HG03196 (cell line): ENCODE results near the gene FAF1.
"Not testable (repeated sequence)": the region's sequence is repeated elsewhere in the genome, so short reads cannot be mapped to it uniquely, and the experiment has no call there.

Experiments
- ATAC-seq: cut with Tn5 transposase; IDR thresholded peaks from one replicate; pipeline ENCODE4 v1.9.1; 2021; ENCODE audit not compliant: unreplicated experiment

Gene FAF1

DNA sequence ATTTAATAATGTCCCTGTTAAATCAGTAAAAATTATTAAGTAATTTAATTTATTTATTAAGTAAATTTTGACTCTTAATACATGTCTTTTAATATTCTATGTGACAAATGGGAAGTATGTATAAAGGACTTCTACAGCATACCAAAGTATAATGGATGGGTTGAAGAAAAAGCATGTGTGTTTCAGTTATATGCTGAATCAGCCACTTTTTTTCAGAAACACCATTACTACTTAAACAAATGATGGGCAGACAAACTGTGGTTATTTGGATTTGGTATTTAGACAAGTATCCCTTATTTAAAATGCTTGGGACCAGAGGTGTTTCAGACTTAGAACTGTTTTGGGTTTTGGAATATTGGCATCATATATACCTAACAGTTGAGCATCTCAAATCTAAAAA, 360.5 kb downstream of the FAF1 start:
- ATAC-seq, result no peak

- no peak for ATAC-seq
Measured at GRCh38 chr1:50595874-50596273, 364.2 kb downstream of the FAF1 start.

DNA sequence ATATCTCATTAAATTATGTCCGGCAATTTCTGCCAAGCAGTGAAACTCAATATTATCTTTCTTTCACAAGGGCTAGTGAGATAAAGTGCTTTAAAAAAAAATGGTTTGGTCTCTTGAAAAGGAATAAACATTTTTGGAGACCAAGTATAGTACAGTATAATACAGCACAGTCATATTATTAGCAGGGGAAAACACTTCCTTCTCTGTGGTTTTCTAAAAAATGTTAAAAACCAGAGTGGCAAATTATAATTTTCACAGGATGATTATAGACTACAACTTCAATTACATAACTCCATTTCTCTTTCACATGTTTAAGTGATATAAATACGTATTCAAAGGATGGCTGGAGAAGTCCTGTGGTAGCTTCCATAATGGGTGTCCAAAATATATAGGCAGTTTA, 366.6 kb downstream of the FAF1 start:
- no peak for ATAC-seq

- ATAC-seq, result no peak
Measured at GRCh38 chr1:50591598-50591997, 368.5 kb downstream of the FAF1 start.

DNA sequence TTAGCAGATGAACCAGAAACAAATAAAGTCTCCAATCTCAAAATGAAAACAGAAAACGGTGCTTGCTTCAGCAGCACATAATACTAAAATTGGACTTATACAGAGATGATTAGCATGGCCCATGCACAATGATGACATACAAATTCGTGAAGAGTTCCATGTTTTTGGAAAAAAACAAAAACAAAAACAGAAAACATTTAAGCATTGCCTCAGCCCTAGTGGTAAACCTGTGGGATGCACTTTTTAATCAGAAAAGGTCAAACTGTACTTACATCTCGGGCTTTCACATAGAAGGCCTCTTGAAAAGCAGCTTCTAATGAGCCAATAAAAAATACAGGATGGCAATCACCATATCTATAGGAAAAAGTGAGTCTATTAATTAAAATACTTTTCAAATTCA, 377.7 kb downstream of the FAF1 start:
- no peak for ATAC-seq

- ATAC-seq, result no peak
Measured at GRCh38 chr1:50570066-50570468, 390.0 kb downstream of the FAF1 start.

- ATAC-seq, result no peak
Measured at GRCh38 chr1:50568782-50569181, 391.3 kb downstream of the FAF1 start.

DNA sequence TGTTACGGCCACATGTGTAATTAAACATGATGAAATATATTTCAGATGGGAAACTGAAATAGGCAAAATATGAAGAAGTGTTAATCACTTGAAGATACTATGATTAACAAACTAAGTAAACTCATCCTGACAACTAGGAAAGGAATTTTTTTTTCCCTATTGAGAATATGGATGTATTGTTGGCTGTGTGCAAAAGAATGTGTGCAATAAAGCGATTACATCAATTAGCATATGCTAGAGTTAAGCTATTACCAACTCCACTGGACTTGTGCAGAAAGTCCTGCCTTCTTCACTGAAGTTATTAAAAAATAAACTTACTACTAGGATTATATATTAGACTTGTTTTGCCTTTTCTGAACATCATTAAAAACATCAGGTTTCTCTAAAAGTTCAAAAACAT, 393.7 kb downstream of the FAF1 start:
- no peak for ATAC-seq

DNA sequence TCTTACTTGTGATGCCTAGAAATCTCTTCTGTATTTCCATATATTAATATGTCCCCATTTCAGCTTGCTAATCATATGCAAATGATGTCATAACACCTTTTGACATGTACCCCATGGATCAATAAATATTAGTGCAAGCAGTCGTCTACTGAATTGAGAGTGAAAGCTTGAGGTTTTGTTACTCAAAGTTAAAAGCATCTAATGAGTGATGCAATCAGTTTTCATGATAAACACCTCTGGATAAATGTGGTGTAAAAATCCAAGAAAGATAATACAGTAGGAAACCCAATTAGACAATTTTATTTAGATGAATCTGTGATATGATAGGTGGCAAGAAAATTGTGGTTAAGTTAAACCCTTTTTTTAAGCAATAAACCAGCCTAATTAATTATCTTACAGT, 395.6 kb downstream of the FAF1 start:
- ATAC-seq, result no peak

- ATAC-seq, result no peak
Measured at GRCh38 chr1:50562106-50562505, 398.0 kb downstream of the FAF1 start.

DNA sequence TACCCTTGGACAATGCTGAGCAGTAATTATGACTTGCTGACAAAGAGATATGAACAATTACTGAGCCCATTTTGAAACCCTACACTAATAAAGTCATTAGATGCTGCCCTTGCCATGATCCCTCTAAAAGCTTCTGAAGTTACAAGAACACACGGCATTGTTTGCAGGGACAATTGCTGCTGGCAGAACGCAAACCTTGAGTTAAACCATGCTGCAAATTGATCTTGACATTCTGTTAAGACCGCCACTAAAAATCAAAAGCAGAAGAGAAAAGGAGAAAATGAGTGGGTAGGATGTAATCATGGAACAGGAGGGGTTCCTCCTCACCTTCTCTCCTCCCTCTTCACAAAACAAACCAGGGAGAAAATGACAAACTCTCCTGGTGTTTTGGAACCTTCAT, 400.6 kb downstream of the FAF1 start:
- ATAC-seq, result no peak

DNA sequence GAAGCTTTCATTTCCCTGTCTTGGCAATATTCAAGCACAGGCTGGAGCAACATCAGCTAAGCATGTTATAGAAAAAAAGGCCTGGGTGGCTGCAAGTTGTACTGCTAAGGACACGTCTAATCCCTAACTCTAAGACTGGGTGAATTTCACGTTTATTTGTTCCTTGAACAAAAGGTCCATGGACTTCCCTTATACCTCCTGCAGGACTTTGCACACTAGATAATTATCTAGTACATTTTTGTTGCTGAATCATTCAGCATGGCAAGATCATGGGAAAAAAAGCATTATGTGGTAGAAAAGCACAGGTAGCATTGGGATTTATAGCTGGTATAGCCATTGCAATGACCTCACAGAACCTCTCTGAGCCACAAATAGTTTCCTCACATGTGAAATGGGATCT, 406.1 kb downstream of the FAF1 start:
- ATAC-seq, result no peak

DNA sequence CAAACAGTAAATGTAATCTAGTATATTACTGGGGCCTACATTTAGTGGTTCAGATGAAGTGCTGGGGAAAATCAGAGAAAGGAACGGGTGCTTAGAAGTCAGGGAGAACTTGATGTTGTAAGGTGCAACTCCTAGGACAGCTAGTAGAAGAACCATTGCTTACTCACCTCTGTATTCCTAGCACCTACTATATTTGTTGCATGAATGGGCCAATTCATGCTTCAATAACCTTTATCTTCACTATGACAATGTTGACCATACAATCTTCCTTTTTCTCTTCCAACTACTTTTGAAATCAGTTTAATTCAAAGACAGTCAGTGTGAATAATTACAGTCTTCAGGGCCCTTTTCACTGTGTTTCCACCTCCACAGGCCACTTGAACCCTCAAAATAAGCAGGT, 411.8 kb downstream of the FAF1 start:
- no peak for ATAC-seq

DNA sequence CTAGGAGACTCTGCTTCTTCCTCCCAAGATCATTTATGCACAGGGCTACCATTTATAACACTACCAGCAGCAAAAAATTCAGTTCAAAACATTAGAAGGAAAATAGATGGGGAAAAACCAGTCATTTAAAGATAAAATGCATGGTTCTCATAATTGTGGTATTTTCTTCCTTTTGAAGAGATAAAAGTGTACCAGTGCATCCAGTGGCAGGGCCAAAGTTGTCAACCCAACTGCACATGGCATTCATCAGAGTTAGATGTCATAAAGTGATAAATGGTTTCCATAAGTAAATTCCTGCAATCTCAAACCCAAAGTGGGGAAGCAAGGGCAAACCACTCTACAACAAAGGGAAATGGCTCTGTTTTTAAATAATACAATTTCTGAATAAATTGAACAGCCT, 417.7 kb downstream of the FAF1 start:
- no peak for ATAC-seq

GRCh38 chr1:50538476-50538875, 421.6 kb downstream of the FAF1 start:
- no peak for ATAC-seq

DNA sequence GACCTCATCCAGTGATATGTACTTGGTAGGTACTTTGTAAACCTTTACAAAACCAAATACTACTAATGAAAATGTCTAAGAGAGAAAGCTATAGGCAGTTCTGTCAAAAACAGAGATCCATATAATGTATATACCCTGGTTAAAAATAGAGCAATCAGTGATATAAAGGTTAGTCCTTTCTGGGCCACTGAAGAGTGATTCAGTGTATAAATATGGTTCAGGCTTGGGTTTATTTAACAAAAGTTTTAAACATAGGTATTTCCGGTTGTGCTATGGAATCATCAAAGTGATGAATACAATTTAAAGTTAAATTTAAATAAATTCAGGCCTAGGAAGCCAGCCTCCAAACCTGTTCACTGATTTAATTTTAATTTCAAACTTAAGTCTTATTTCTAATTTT, 428.5 kb downstream of the FAF1 start:
- ATAC-seq, result no peak

DNA sequence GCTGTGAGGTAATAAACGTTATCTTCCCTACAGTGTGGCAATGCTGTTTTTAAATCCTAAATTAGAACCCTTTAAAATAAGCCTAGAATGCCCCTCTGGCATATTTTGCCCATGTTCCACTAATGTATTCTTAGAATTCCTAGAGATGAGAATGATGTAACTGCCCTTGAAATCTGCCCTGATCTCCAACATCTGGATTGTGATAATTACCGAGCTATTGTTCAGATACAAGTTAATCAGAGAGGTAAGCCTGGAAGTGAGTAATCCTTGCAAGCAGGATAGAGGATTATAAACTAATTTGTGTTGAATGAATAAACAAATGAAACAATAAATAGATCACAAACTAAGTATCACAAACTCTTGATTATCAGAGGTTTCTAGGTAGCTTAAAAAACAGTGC, 429.0 kb downstream of the FAF1 start:
- ATAC-seq, result no peak

- no peak for ATAC-seq
Measured at GRCh38 chr1:50529510-50529909, 430.6 kb downstream of the FAF1 start.

DNA sequence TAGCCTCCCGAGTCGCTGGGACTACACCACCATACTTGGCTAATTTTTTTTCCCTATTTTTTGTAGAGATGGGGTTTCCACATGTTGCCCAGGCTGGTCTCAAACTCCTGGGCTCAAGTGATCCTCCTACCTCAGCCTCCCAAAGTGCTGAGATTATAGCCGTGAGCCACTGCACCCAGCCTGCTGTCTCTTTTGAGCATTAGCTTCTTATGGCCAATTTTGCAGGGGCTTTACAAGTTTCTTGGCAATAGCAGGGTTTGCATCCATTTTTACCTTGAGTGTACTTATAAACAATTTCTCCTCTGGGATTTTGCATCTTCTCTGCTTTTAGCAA, 432.1 kb downstream of the FAF1 start:
- ATAC-seq, result not testable (repeated sequence)

GRCh38 chr1:50527249-50527986, 432.6 kb downstream of the FAF1 start:
- ATAC-seq, result peak; percentile 63

- ATAC-seq, result no peak
Measured at GRCh38 chr1:50526431-50526830, 433.6 kb downstream of the FAF1 start.

DNA sequence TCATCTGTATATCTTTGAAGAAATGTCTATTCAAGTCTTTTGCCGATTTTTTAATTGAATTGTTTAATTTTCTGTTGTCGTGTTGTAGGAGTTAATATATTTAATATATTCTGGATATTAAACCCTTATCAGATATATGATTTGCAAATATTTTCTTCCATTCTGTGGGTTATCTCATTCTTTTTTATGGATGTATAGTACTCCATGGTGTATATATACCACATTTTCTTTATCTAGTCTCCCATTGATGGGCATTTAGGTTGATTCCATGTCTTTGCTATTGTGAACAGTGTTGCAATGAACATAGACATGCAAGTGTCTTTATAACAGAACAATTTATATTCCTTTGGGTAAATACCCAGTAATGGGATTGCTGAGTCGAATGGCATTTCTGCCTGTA, 436.5 kb downstream of the FAF1 start:
- ATAC-seq, result no peak

DNA sequence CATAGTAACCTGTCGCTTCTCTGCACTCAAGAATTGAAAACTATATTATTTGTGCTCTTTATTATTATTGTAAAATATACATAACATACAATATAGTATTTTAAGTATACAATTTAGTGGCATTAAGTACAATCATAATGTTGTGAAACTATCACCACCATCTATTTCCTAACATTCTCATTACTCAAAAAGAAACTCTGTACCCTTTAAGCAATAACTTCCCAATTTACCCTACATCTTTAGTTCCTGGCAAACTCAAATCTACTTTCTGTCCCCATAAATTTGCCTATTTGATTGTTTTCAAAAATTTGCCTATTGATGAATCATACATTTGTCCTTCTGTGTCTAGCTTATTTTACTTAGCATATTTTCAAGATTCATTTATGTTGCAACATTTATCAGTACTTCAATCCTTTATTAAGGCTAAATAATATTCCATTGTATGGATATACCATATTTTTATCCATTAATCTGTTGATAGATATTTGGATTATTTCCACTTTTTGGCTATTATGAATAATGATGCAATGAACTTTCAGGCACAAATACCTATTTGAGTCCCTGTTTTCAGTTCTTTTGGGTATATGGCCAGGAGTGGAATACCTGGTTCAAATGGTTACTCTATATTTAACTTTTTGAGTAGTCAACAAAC, 437.2 kb downstream of the FAF1 start:
- no peak for ATAC-seq
